HepG2 (cell line): ENCODE results near the gene NOP56. TPM values are rescaled to one million over a fixed set of nuclear protein-coding genes. Genes with fewer than 3 reads are reported as not detected.

Experiments used
- ATF3 ChIP-seq: sonication (generic); formaldehyde crosslinking; IDR thresholded peaks from 2 replicates; pipeline ENCODE4 v1.4.0; 2020; ENCODE audit warnings: missing genetic modification reagents
- CENPBD1 ChIP-seq: sonication (generic); formaldehyde crosslinking; IDR thresholded peaks from 2 replicates; pipeline ENCODE4 v1.8.0; 2022; ENCODE audit warnings: missing genetic modification reagents, low read depth, mild to moderate bottlenecking, borderline replicate concordance
- CREB1 ChIP-seq, 2 experiments: fragments of 450-650 bp in 1 of 2; IDR thresholded peaks; 2 replicates each; pipeline ENCODE4 v1.6.1; 2016 to 2017; ENCODE audit warnings: control low read depth in 1 of 2, mild to moderate bottlenecking in 1 of 2, missing compliant biosample characterization in 1 of 2, missing genetic modification characterization in 1 of 2
- EHMT2 ChIP-seq: fragments of 200-600 bp; sonication (generic); IDR thresholded peaks from 2 replicates; pipeline ENCODE4 v1.7.0; 2017; ENCODE audit warnings: antibody characterized with exemption, low read depth, low read length, borderline replicate concordance
- HDAC6 ChIP-seq: fragments of 200-600 bp; sonication (generic); IDR thresholded peaks from 2 replicates; pipeline ENCODE4 v1.7.0; 2017; ENCODE audit warnings: mild to moderate bottlenecking, antibody characterized with exemption, low read length, low read depth
- HMGXB4 ChIP-seq, 2 experiments: sonication (generic) in 1 of 2; formaldehyde crosslinking in 1 of 2; IDR thresholded peaks; 2 replicates each; pipeline versions ENCODE4 v1.4.0 to v1.6.1; 2018 to 2020; ENCODE audit warnings: missing genetic modification reagents in 2 of 2, borderline replicate concordance in 1 of 2, low read depth in 1 of 2, mild to moderate bottlenecking in 1 of 2, missing biosample characterization in 1 of 2
- HOXA9 ChIP-seq: sonication (generic); formaldehyde crosslinking; IDR thresholded peaks from 2 replicates; pipeline ENCODE4 v1.8.1; 2022; ENCODE audit warnings: missing genetic modification reagents, mild to moderate bottlenecking, moderate library complexity, borderline replicate concordance
- MIER2 ChIP-seq: IDR thresholded peaks from 2 replicates; pipeline ENCODE4 v1.6.1; 2016; ENCODE audit warnings: missing biosample characterization, missing genetic modification reagents
- MTA1 ChIP-seq: sonication (generic); formaldehyde crosslinking; IDR thresholded peaks from 2 replicates; pipeline ENCODE4 v1.4.0; 2020; ENCODE audit warnings: missing genetic modification reagents, mild to moderate bottlenecking, borderline replicate concordance
- RAD21 ChIP-seq: fragments of 450-650 bp; formaldehyde crosslinking; IDR thresholded peaks from 2 replicates; pipeline ENCODE4 v1.5.0; 2020; ENCODE audit warnings: mild to moderate bottlenecking
- ZBTB10 ChIP-seq: sonication (generic); formaldehyde crosslinking; IDR thresholded peaks from 2 replicates; pipeline ENCODE4 v1.4.0; 2020; ENCODE audit warnings: missing genetic modification reagents, borderline replicate concordance
- ZBTB2 ChIP-seq: sonication (generic); formaldehyde crosslinking; IDR thresholded peaks from 2 replicates; pipeline ENCODE4 v1.8.0; 2022; ENCODE audit warnings: low read depth, missing genetic modification reagents
- ZC3H4 ChIP-seq: sonication (generic); formaldehyde crosslinking; IDR thresholded peaks from 2 replicates; pipeline ENCODE4 v1.4.0; 2020; ENCODE audit warnings: missing genetic modification reagents, borderline replicate concordance
- ZNF337 ChIP-seq: sonication (generic); formaldehyde crosslinking; IDR thresholded peaks from 2 replicates; pipeline ENCODE4 v1.5.1; 2020; ENCODE audit warnings: missing genetic modification reagents, low read depth, mild to moderate bottlenecking, borderline replicate concordance
- ZNF362 ChIP-seq: sonication (generic); formaldehyde crosslinking; IDR thresholded peaks from 2 replicates; pipeline ENCODE4 v1.4.0; 2020; ENCODE audit warnings: missing genetic modification reagents, mild to moderate bottlenecking, borderline replicate concordance
- ZNF414 ChIP-seq: sonication (generic); formaldehyde crosslinking; IDR thresholded peaks from 2 replicates; pipeline ENCODE4 v1.5.0; 2020; ENCODE audit warnings: missing genetic modification reagents
- ZNF550 ChIP-seq: sonication (generic); formaldehyde crosslinking; IDR thresholded peaks from 2 replicates; pipeline ENCODE4 v1.4.0; 2020; ENCODE audit warnings: mild to moderate bottlenecking, missing genetic modification reagents, borderline replicate concordance
- ZNF713 ChIP-seq: sonication (generic); formaldehyde crosslinking; IDR thresholded peaks from 2 replicates; pipeline ENCODE4 v1.4.0; 2020; ENCODE audit warnings: mild to moderate bottlenecking, missing genetic modification reagents
- ZNF850 ChIP-seq: sonication (generic); formaldehyde crosslinking; conservative IDR thresholded peaks from 2 replicates; pipeline ENCODE4 v1.9.0; 2021; ENCODE audit warnings: mild to moderate bottlenecking, missing genetic modification reagents
- polyA plus RNA-seq, 8 experiments: library from polyadenylated mRNA; depleted of rRNA in 3 of 8; stranded (reverse) in 7 of 8; unstranded in 1 of 8; fragments of >200 nt; fragmentation: Illumina TruSeq in 4 of 8; extraction: Trizol in 4 of 8; gene quantifications; 2 replicates each; pipeline versions ENCODE4 v1.2.1 to v1.2.3, GENCODE V29; 2011 to 2016; ENCODE audit warnings: low read depth in 4 of 8, missing spikeins in 1 of 8, mixed read lengths in 1 of 8; ENCODE audit not compliant: insufficient read depth in 1 of 8
- total RNA-seq, 5 experiments: library from RNA; depleted of rRNA; stranded (reverse); fragments of >200 nt; fragmentation: Illumina TruSeq; extraction: Trizol; gene quantifications; 2 replicates each; pipeline ENCODE4 v1.2.3, GENCODE V29; 2016; ENCODE audit warnings: low read depth in 1 of 5

The NOP56 gene
- total and polyA plus RNA-seq, 2 of the 13 experiments (the other 11 are each of a cell fraction or from before 2014, with no cell fraction given) = 369 to 1,116 TPM

- TF ChIP-seq ZBTB10 (no peak), ZNF850 (0 out of 2 replicates have a peak, but pooled peaks have one; percentile 6), RAD21 (no peak), ZNF550 (0 out of 2 replicates have a peak, but pooled peaks have one; percentile 6), HOXA9 (CRISPR knock-in tag) (no peak), EHMT2 (no peak), CENPBD1 (no peak), HDAC6 (no peak), ZC3H4 (CRISPR knock-in tag) (no peak), HMGXB4 (CRISPR knock-in tag; IDR thresholded peaks at IDR 0.05; ENCODE audit: borderline replicate concordance in 1 of 2, low read depth in 1 of 2) (no peak), ZNF713 (CRISPR knock-in tag) (no peak; the same call in 1 of the 2 replicates), ATF3 (CRISPR knock-in tag) (0 out of 2 replicates have a peak, but pooled peaks have one; percentile 14), MTA1 (CRISPR knock-in tag) (no peak), ZNF337 (CRISPR knock-in tag) (no peak), ZNF414 (CRISPR knock-in tag) (no peak; the same call in 1 of the 2 replicates), ZBTB2 (no peak), CREB1 (IDR thresholded peaks at IDR 0.05) (no peak), CREB1 (CRISPR knock-in tag; IDR thresholded peaks at IDR 0.05) (no peak), ZNF362 (CRISPR knock-in tag) (no peak), MIER2 (CRISPR knock-in tag) (no peak)
These were observed 11.0 kb downstream of the NOP56 start (continued) for GRCh38 chr20:2663364-2663886.
